Suppressor macrophage treated with lipopolysaccharide for 1 hour (primary cell): Measurements from ENCODE around the gene C17orf100.
A peak's percentile ranks its signal among the peaks of the same experiment; 100 is the strongest.

Experiments used
- DNase-seq, 3 donors: peaks; one replicate each; pipeline ENCODE4 v3.0.0-alpha.2; 2020 to 2022

C17orf100 gene

GRCh38 chr17:6651354-6651918 lies at the start of gene C17orf100, which contains the start of gene MED31:
TSS of gene C17orf100 (plus strand) at chr17:6651762. CDS start at chr17:6651914, 152 bp downstream.
TSS of gene MED31 (minus strand) at chr17:6651605. CDS start at chr17:6651528, 77 bp downstream.
- peak; percentile 97 to 98 (median 97) for DNase-seq

- DNase-seq = peak in 2 of 3 donors; percentile 14 to 67
Measured at GRCh38 chr17:6602141-6602540, 49.4 kb upstream of the C17orf100 start.

DNA sequence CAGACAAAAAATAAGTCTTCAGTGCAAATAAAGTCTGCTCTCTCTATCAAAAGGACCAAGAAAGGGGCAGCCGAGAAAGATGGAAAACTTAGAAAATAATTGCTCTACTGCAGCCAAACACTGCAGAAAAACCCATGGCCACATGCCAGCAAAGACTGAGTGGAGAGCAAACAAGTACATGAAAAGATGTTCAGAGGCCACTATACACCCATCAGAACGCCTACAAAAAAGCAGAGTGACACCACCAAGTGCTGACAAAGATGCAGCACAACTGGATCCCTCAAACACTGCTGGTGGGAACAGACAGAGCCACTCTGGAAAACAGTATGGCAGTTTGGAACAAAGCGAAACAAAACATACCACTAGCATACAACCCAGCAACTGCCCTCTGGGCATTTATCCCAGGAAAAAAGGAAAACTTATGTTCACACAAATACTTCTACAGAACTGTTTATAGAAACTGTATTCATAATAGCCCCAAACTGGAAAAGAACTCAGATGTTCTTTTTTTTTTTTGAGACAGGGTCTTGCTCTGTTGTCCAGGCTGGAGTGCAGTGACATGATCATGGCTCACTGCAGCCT lies 47.7 kb upstream of the C17orf100 start:
- DNase-seq = no peak

- no peak for DNase-seq
Measured at GRCh38 chr17:6605142-6605541, 46.4 kb upstream of the C17orf100 start.

DNA sequence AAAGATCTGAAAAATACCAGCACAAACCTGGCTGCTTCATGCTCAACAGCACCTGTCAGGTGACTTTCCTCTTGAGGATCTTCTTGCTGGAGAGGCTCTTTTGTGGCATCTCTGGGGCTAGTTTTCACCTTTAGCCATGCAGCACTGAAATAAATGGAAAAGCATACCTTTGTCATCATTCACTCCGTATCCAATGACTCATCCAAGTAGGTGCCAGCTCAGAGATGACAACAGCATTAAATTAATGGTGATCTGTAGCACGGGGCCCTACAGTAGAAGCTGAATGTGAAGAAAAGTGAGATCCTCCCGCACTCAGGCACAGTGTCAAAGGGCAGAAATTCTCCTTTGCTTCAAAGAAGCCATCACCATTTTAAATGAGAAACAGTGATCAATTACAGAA lies 43.2 kb upstream of the C17orf100 start:
- no peak for DNase-seq

GRCh38 chr17:6610011-6610410 lies 41.6 kb upstream of the C17orf100 start:
- no peak for DNase-seq

GRCh38 chr17:6611231-6611630 lies 40.3 kb upstream of the C17orf100 start:
- DNase-seq = no peak

GRCh38 chr17:6623941-6624340 lies 27.6 kb upstream of the C17orf100 start:
- no peak for DNase-seq

GRCh38 chr17:6626616-6627015 lies 24.9 kb upstream of the C17orf100 start:
- DNase-seq = no peak

DNA sequence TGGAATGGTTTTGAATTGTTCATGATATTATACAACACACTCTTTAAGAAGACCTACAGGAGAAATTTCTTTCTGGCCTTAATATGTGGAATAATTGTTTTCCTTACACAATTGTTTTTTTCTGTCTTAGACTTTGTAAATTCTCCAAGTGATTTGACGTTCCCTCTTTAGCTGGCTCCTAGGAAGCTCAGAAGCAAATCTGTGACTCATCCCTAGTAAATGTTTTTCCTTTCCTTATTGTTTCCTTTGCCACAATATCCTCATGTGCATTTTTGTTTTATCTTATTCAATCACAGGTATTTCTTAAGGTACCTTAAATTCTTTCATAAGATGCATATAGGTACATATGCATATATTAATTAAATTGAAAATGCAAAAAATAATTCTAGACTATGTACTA lies 24.5 kb upstream of the C17orf100 start:
- no peak for DNase-seq

DNA sequence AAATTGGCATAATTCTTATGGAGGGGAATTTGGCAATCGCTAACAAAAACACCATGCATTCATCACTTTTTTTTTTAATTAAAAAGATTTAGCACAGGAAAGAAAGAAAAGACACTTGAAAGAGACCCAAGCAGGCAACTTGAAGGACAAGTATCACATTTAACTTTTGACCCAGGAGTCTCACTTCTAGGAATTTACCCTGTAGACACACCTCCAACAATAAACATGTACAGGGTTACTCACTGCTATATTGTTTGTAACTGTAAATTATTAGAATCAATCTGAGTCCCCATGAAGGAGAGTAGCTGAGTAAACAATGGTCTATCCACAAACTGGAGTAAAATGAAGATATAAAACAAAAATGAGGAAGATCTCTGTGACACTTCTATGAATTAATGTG lies 21.2 kb upstream of the C17orf100 start:
- DNase-seq = no peak

DNA sequence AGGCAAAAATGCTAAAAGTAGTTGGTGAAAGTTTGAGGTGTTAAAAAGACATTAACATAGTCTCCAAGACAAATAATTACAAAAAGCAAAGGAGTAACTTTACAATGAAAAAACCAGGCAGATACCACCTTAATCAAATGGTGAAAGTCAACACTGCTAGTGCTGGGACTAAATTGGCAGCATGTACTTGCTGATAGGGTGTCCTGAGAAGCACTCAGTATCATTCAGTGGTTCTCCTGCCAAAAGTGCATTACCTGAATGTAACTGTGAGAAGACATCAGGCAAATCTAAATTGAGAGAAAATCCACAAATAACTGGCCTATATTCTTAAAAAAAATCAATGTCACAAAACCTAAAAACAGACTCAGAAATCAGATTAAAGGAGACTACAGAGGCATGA lies 19.0 kb upstream of the C17orf100 start:
- DNase-seq = no peak

DNA sequence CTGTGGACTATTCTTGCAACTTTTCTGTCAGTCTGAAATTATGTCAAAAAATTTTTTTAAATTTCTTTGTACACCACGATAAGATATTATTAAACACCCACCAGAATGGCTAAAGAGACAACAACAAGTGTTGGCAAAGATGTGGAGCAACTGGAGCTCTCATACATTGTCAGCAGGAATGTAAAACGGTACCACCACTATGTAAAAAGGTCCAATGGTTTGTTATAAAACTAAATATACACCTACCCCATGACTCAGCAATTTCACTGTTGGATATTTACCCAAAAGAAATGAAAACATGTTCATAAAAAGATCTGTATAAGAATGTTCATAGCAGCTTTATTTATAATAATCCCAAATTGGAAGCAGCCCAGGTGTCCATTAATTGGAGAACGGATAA lies 18.3 kb upstream of the C17orf100 start:
- no peak for DNase-seq

DNA sequence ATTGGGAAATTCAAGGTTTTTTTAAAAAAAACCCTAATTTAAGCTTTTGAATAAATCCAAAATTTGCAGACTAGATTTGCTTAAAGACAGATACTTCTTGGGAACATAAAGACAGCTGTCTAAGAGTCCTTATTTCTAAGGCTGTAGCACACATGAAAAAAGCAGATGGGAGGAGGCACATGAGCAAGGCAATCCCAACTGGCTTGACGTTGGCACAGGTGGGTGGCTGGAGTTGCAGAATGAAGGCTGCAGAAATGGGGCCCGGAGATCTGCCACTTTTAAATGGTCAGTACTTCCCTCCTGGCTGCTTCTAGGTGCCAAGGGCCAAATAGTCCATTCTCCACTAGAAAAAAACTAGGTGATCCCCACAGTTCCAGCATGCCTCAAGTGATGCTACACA lies 15.5 kb upstream of the C17orf100 start:
- no peak for DNase-seq

DNA sequence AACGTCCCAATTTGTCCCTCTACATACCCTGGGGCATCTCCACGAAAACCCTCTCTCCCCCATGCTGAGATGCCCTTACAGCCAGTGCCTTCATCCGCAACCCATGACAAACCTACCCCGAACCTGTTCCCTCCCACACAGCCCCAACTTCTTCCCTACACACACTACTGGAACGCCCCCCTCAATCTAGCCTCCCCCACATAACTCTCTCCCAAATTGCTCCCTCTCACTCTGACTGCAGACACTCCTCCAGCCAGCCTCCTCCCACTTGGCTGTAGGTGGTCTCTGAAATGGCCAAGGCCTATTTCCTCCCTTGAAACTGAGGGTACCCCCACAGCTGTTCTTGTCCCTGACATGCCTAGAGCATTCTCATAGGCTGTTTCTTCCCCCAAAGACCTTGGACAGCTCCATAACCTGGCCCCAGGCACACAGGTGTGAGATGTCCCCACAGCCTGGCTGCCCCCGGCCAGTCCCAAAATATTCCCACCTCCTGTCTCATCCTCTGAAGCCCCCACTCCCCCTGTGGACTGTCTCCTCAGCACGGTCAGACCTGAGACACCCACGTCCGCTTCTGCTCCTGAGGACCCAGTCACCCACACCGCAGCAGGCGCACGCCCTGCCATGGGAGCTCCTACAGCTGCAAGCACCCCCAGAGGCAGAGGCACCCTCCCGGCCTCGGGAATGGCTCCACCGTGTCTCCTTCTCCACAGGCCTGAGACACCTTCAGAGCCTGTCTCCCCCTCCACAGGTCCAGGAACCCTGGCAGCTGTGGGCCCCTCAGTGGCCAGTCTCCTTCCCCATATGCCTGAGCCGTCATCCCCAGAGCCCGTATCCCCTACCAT lies 14.7 kb upstream of the C17orf100 start:
- DNase-seq = no peak

GRCh38 chr17:6637458-6637840 lies 14.1 kb upstream of the C17orf100 start:
- DNase-seq = no peak

DNA sequence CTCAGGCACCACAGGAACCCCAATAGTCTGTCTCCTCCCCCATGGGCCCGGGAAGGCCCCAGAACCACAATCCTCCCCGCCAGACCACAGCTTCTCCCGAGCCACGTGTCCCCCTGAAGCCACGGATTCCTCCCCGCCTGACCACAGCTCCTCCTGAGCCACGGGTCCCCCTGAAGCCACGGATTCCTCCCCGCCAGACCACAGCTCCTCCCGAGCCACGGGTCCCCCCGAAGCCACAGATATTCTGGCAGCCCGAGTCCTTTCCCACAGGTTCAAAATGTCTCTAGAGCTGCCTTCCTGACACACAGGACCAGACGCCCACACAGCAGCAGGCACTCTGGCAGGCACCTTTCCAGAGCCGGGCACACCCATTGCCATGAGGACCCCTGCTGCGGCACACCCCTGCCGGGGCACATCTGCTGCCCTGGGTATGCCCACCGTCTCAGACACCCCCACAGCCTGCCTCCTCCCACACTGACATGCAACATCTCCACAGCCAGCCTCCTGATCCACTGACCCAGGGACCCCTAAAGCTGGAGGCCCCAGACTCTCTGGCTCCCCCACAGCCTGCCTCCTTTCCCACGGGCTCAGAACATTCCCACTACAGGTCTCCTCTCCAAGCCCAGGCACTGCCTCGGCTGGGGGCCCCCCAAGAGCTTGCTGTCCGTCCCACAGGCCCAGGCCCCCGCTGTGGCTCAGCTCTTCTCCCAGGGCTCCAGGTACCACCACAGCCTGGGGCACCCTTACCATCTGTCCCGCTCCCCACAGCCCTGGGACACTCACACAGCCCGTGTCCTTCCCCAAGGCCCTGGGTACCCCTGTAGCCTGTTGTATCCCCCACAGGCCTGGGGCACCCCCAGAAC lies 13.3 kb upstream of the C17orf100 start:
- DNase-seq = no peak

GRCh38 chr17:6639014-6639585 lies 12.5 kb upstream of the C17orf100 start:
- no peak for DNase-seq

GRCh38 chr17:6639586-6640535 lies 11.7 kb upstream of the C17orf100 start:
- peak; percentile 60 to 77 (median 61) for DNase-seq

GRCh38 chr17:6640536-6641246 lies 10.9 kb upstream of the C17orf100 start, which contains the start of the genes KIAA0753 and TXNDC17:
TSS of gene KIAA0753 (minus strand) at chr17:6640711. CDS start at chr17:6635103, 5,608 bp downstream.
TSS of gene TXNDC17 (plus strand) at chr17:6641060. CDS start at chr17:6641083, 23 bp downstream.
- DNase-seq = peak; percentile 93 to 97 (median 96)
